Measurements from ENCODE around the gene TFCP2. TPM values are rescaled to one million over a fixed set of nuclear protein-coding genes. Genes with fewer than 3 reads are reported as not detected.
A peak's percentile ranks its signal among the peaks of the same experiment; 100 is the strongest.

TFCP2 gene
- total and polyA plus RNA-seq, 2 experiments from 2014 or later: 9.0 to 12.4 TPM

- H3K36me3 ChIP-seq (ENCODE audit: low read depth): peaks cover 61% of the 10 kb centered on the region
- no peaks in the 10 kb centered on the region for H4K20me1 ChIP-seq (ENCODE audit: insufficient read depth)
- H3K4me1 ChIP-seq (ENCODE audit: insufficient read depth): no peaks in the 10 kb centered on the region
- no peak overlapping the region for H3K4me3 ChIP-seq
- H2AFZ ChIP-seq: no peak overlapping the region
- TF ChIP-seq EZH2 (IDR thresholded peaks at IDR 0.05; ENCODE audit: insufficient read depth, poor library complexity, severe bottlenecking) (no peak), EZH2phosphoT487 (IDR thresholded peaks at IDR 0.05; ENCODE audit: insufficient read depth, low read depth) (no peak)
- peaks cover 50% of the 10 kb centered on the region for H3F3A ChIP-seq (ENCODE audit: insufficient read depth)
- no peaks in the 10 kb centered on the region for H3K27me3 ChIP-seq (replicated peaks; ENCODE audit: insufficient read depth)
- no peak overlapping the region for H3K27ac ChIP-seq
- no peak overlapping the region for H3K9ac ChIP-seq
- in situ Hi-C loops (cut with MboI): no loop called here
- no peak for DNase-seq
- H3K79me2 ChIP-seq (ENCODE audit: insufficient read depth): no peaks in the 10 kb centered on the region
- no peaks in the 10 kb centered on the region for H3K9me3 ChIP-seq (ENCODE audit: low read depth)
- H3K4me2 ChIP-seq (ENCODE audit: unreplicated experiment): no peak overlapping the region
- WGBS, 2 experiments (ENCODE audit: low coverage in 1 of 2, low lambda C conversion rate in 2 of 2, missing lambda C conversion rate in 2 of 2): 73 to 75% methylated on average over 9 of the region's 9 CpGs
- H3K9me2 ChIP-seq (ENCODE audit: insufficient read depth): no peaks in the 10 kb centered on the region
Observed at GRCh38 chr12:51062631-51063397, 110.1 kb downstream of the TFCP2 start.

DNA sequence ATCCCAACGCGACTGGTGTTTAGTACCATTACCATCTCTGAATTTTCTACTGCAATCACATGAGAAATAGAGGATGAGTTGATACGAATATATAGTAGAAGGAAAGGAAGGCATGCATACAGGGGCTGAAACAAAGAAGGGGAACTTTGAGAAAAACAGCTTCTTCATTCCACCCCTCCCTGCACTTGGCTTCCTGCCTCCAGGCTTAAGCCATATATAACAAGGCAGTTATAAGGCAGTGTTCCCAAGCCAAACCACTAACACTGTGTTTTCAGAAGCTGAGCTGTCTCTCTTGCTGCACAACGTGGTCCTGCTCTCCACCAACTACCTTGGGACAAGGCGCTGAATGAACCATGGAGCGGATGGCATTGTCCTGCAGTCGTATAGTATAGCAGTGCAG is 113.8 kb downstream of the TFCP2 start:
- Histone ChIP-seq H3F3A (ENCODE audit: insufficient read depth) (peaks cover 50% of the 10 kb centered on the region), H3K4me2 (ENCODE audit: unreplicated experiment) (no peak overlapping the region), H2AFZ (no peak overlapping the region), H3K27me3 (replicated peaks; ENCODE audit: insufficient read depth) (no peaks in the 10 kb centered on the region), H3K4me3 (no peak overlapping the region), H3K79me2 (ENCODE audit: insufficient read depth) (no peaks in the 10 kb centered on the region), H3K9me2 (ENCODE audit: insufficient read depth) (no peaks in the 10 kb centered on the region), H3K9ac (no peak overlapping the region), H3K4me1 (ENCODE audit: insufficient read depth) (no peaks in the 10 kb centered on the region), H3K9me3 (ENCODE audit: low read depth) (no peaks in the 10 kb centered on the region), H3K27ac (no peak overlapping the region), H3K36me3 (ENCODE audit: low read depth) (peaks cover 54% of the 10 kb centered on the region), H4K20me1 (ENCODE audit: insufficient read depth) (no peaks in the 10 kb centered on the region)
- WGBS, 2 experiments (ENCODE audit: low coverage in 1 of 2, low lambda C conversion rate in 2 of 2, missing lambda C conversion rate in 2 of 2): 77 to 80% methylated on average over 7 of the region's 7 CpGs
- in situ Hi-C loops (cut with MboI): no loop called here
- no peak for TF ChIP-seq EZH2phosphoT487 (IDR thresholded peaks at IDR 0.05; ENCODE audit: insufficient read depth, low read depth)
- no peak for TF ChIP-seq EZH2 (IDR thresholded peaks at IDR 0.05; ENCODE audit: insufficient read depth, poor library complexity, severe bottlenecking)
- no peak for DNase-seq

- in situ Hi-C loops (cut with MboI): no loop called here
- Histone ChIP-seq H3K27ac (no peak overlapping the region), H4K20me1 (ENCODE audit: insufficient read depth) (no peaks in the 10 kb centered on the region), H3K4me2 (ENCODE audit: unreplicated experiment) (no peak overlapping the region), H3K79me2 (ENCODE audit: insufficient read depth) (no peaks in the 10 kb centered on the region), H3K4me3 (no peak overlapping the region), H3F3A (ENCODE audit: insufficient read depth) (peaks cover 35% of the 10 kb centered on the region; the same call in 1 of the 2 replicates), H3K9me2 (ENCODE audit: insufficient read depth) (no peaks in the 10 kb centered on the region), H2AFZ (no peak overlapping the region), H3K4me1 (ENCODE audit: insufficient read depth) (no peaks in the 10 kb centered on the region), H3K9me3 (ENCODE audit: low read depth) (no peaks in the 10 kb centered on the region), H3K9ac (no peak overlapping the region), H3K27me3 (replicated peaks; ENCODE audit: insufficient read depth) (no peaks in the 10 kb centered on the region), H3K36me3 (ENCODE audit: low read depth) (peaks cover 39% of the 10 kb centered on the region)
- TF ChIP-seq EZH2phosphoT487 (IDR thresholded peaks at IDR 0.05; ENCODE audit: insufficient read depth, low read depth) (no peak), EZH2 (IDR thresholded peaks at IDR 0.05; ENCODE audit: insufficient read depth, poor library complexity, severe bottlenecking) (no peak)
- 28 to 35% methylated on average over 5 of the region's 5 CpGs for WGBS, 2 experiments (ENCODE audit: low coverage in 1 of 2, low lambda C conversion rate in 2 of 2, missing lambda C conversion rate in 2 of 2)
- peak; percentile 93 for DNase-seq
Observed at GRCh38 chr12:51056242-51056641, 116.7 kb downstream of the TFCP2 start.

GRCh38 chr12:51055060-51055459 is 117.9 kb downstream of the TFCP2 start:
- WGBS, 2 experiments (ENCODE audit: low coverage in 1 of 2, low lambda C conversion rate in 2 of 2, missing lambda C conversion rate in 2 of 2): 92 to 95% methylated on average over 1 to 2 of the region's 2 CpGs
- Histone ChIP-seq H3F3A (ENCODE audit: insufficient read depth) (peaks cover 29% of the 10 kb centered on the region; the same call in 1 of the 2 replicates), H4K20me1 (ENCODE audit: insufficient read depth) (no peaks in the 10 kb centered on the region), H3K9me3 (ENCODE audit: low read depth) (no peaks in the 10 kb centered on the region), H3K9ac (no peak overlapping the region), H3K4me3 (no peak overlapping the region), H3K79me2 (ENCODE audit: insufficient read depth) (peaks cover 12% of the 10 kb centered on the region), H3K27me3 (replicated peaks; ENCODE audit: insufficient read depth) (no peaks in the 10 kb centered on the region), H3K4me2 (ENCODE audit: unreplicated experiment) (no peak overlapping the region), H3K4me1 (ENCODE audit: insufficient read depth) (no peaks in the 10 kb centered on the region), H3K36me3 (ENCODE audit: low read depth) (peaks cover 35% of the 10 kb centered on the region), H3K27ac (no peak overlapping the region), H3K9me2 (ENCODE audit: insufficient read depth) (no peaks in the 10 kb centered on the region), H2AFZ (no peak overlapping the region)
- in situ Hi-C loops (cut with MboI): no loop called here
- no peak for DNase-seq
- TF ChIP-seq EZH2 (IDR thresholded peaks at IDR 0.05; ENCODE audit: insufficient read depth, poor library complexity, severe bottlenecking) (no peak), EZH2phosphoT487 (IDR thresholded peaks at IDR 0.05; ENCODE audit: insufficient read depth, low read depth) (no peak)
